ENCODE results near the gene ZNF799. TPM values are rescaled to one million over a fixed set of nuclear protein-coding genes. Genes with fewer than 3 reads are reported as not detected.

Gene ZNF799
- total and polyA plus RNA-seq, 2 of the 13 experiments (the other 11 are each of a cell fraction or from before 2014, with no cell fraction given), result 7.7 to 17.9 TPM

DNA sequence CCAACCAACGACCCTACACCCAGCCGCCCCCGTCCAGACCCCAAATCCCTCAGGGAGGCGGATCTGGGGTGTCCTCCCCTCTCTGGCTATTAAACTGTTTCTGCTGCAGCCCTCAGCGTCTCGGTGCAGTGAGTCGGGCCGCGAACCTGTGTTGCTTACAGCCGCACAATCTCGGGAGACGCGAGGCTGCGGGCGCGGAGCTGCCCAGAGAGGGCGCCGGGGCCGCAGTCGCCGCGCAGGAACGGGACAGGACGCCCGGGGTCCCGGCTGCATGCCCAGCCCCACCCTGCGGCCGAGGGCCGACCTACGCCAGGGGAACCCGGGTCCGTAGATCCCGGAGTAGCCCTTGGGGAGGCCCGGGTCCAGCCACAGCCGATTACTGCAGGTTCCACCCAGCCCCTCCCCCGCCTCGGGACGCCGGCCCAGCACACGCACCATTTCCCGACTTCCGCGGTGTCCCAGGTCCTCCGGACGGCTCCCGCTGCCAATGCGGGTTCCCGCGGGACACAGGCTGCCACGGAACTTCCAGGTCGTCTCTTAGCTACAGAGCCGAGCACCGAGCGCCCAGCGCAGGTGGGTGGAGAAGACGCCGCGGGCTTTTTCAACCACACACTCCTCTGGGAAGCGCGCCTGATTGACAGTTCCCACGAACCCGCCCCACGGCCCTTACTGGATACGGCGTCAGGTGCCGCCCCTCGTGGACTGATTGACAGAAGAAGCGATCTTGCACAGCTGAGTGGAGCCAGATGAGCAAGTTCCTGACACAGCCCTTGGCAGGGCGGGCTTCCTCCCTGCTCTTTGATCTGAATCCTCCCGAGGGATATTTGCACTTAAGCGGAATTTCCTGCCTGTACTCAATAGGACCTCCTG, at the start of gene ZNF799 (continued):
- peak; percentile 73; the same call in 1 of the 2 replicates for TF ChIP-seq GLI4 (CRISPR knock-in tag; IDR thresholded peaks at IDR 0.05; ENCODE audit: borderline replicate concordance)
- no peak for TF ChIP-seq GATA4 (IDR thresholded peaks at IDR 0.05; ENCODE audit: borderline replicate concordance, low read depth)
- TF ChIP-seq MTA3 (CRISPR knock-in tag; IDR thresholded peaks at IDR 0.05), result no peak
- TF ChIP-seq ZNF124 (CRISPR knock-in tag; IDR thresholded peaks at IDR 0.05), result no peak
- TF ChIP-seq HOXA9 (CRISPR knock-in tag; IDR thresholded peaks at IDR 0.05; ENCODE audit: borderline replicate concordance), result 0 out of 2 replicates have a peak, but pooled peaks have one; percentile 74
- peak; percentile 87 for TF ChIP-seq NFYC (CRISPR knock-in tag; IDR thresholded peaks at IDR 0.05)
- TF ChIP-seq ZNF431 (CRISPR knock-in tag; IDR thresholded peaks at IDR 0.05; ENCODE audit: borderline replicate concordance, low read depth), result 0 out of 2 replicates have a peak, but pooled peaks have one; percentile 9
- no peak for TF ChIP-seq JDP2 (CRISPR knock-in tag; IDR thresholded peaks at IDR 0.05; ENCODE audit: borderline replicate concordance)
- TF ChIP-seq ZNF253 (CRISPR knock-in tag; IDR thresholded peaks at IDR 0.05; ENCODE audit: borderline replicate concordance), result no peak
- TF ChIP-seq, protein P1, sequence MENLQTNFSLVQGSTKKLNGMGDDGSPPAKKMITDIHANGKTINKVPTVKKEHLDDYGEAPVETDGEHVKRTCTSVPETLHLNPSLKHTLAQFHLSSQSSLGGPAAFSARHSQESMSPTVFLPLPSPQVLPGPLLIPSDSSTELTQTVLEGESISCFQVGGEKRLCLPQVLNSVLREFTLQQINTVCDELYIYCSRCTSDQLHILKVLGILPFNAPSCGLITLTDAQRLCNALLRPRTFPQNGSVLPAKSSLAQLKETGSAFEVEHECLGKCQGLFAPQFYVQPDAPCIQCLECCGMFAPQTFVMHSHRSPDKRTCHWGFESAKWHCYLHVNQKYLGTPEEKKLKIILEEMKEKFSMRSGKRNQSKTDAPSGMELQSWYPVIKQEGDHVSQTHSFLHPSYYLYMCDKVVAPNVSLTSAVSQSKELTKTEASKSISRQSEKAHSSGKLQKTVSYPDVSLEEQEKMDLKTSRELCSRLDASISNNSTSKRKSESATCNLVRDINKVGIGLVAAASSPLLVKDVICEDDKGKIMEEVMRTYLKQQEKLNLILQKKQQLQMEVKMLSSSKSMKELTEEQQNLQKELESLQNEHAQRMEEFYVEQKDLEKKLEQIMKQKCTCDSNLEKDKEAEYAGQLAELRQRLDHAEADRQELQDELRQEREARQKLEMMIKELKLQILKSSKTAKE (CRISPR knock-in tag; IDR thresholded peaks at IDR 0.05; ENCODE audit: borderline replicate concordance), result no peak
- no peak for TF ChIP-seq CSRNP2 (CRISPR knock-in tag; conservative IDR thresholded peaks at IDR 0.05; ENCODE audit: low read depth)
- TF ChIP-seq FIP1L1 (IDR thresholded peaks at IDR 0.05; ENCODE audit: borderline replicate concordance, insufficient read depth, low read depth, low read length), result no peak
- TF ChIP-seq TCF12 (IDR thresholded peaks at IDR 0.05), result no peak
- peak; percentile 47; the same call in 1 of the 2 replicates for TF ChIP-seq TCF12 (CRISPR knock-in tag; IDR thresholded peaks at IDR 0.05)
- TF ChIP-seq ZNF543 (CRISPR knock-in tag; IDR thresholded peaks at IDR 0.05), result no peak; the same call in none of the 2 replicates
- TF ChIP-seq EZH2 (conservative IDR thresholded peaks at IDR 0.05; ENCODE audit: low read depth, low read length), result no peak
- TF ChIP-seq CENPT (CRISPR knock-in tag; IDR thresholded peaks at IDR 0.05; ENCODE audit: low read depth), result no peak
- TF ChIP-seq KLF9 (CRISPR knock-in tag; IDR thresholded peaks at IDR 0.05; ENCODE audit: low read depth), result no peak
- 0 out of 2 replicates have a peak, but pooled peaks have one; percentile 55 for TF ChIP-seq ZNF879 (CRISPR knock-in tag; IDR thresholded peaks at IDR 0.05)
- TF ChIP-seq, protein P2, sequence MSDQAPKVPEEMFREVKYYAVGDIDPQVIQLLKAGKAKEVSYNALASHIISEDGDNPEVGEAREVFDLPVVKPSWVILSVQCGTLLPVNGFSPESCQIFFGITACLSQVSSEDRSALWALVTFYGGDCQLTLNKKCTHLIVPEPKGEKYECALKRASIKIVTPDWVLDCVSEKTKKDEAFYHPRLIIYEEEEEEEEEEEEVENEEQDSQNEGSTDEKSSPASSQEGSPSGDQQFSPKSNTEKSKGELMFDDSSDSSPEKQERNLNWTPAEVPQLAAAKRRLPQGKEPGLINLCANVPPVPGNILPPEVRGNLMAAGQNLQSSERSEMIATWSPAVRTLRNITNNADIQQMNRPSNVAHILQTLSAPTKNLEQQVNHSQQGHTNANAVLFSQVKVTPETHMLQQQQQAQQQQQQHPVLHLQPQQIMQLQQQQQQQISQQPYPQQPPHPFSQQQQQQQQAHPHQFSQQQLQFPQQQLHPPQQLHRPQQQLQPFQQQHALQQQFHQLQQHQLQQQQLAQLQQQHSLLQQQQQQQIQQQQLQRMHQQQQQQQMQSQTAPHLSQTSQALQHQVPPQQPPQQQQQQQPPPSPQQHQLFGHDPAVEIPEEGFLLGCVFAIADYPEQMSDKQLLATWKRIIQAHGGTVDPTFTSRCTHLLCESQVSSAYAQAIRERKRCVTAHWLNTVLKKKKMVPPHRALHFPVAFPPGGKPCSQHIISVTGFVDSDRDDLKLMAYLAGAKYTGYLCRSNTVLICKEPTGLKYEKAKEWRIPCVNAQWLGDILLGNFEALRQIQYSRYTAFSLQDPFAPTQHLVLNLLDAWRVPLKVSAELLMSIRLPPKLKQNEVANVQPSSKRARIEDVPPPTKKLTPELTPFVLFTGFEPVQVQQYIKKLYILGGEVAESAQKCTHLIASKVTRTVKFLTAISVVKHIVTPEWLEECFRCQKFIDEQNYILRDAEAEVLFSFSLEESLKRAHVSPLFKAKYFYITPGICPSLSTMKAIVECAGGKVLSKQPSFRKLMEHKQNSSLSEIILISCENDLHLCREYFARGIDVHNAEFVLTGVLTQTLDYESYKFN (CRISPR knock-in tag; conservative IDR thresholded peaks at IDR 0.05), result peak; percentile 87
- peak; percentile 89 for TF ChIP-seq FLYWCH1 (CRISPR knock-in tag; IDR thresholded peaks at IDR 0.05)
- TF ChIP-seq ZNF652 (CRISPR knock-in tag; IDR thresholded peaks at IDR 0.05; ENCODE audit: borderline replicate concordance, low read depth), result no peak
- no peak for TF ChIP-seq CCAR2 (optimal IDR thresholded peaks at IDR 0.05; ENCODE audit: low read depth, low read length)
